ENCODE data around the gene MTIF3. TPM values are rescaled to one million over a fixed set of nuclear protein-coding genes. Genes with fewer than 3 reads are reported as not detected.

The MTIF3 gene
- polyA plus RNA-seq, 1 of the 3 experiments (the other 2 are of a cell fraction), result 29.5 TPM

DNA sequence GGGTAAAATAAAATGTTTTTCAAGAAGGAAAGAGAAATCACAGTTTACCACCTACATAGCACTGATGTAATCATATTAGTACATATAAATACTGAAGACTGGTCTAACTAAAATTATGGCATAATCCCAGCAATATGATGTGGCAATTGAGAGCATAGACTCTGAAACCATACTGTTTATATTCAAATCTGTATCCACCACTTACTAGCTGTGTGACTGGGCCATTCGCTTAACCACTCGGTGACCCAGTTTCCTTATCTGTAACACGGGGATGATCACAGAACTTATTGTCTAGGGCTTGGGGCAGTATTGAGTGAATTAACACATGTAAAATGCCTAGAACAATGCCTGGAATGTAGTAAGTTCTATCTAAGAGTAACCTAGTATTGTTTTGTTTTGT lies 39.0 kb downstream of the MTIF3 start:
- Histone ChIP-seq H3K36me3 (replicated peaks in 1 of 2; ENCODE audit: control insufficient read depth in 1 of 2, insufficient read depth in 2 of 2, low read length in 1 of 2) (no peaks in the 10 kb centered on the region), H3K27me3 (ENCODE audit: insufficient read depth) (peaks cover 66% of the 10 kb centered on the region)
- WGBS (ENCODE audit: low lambda C conversion rate), result 27% methylated on average over 3 of the region's 3 CpGs

DNA sequence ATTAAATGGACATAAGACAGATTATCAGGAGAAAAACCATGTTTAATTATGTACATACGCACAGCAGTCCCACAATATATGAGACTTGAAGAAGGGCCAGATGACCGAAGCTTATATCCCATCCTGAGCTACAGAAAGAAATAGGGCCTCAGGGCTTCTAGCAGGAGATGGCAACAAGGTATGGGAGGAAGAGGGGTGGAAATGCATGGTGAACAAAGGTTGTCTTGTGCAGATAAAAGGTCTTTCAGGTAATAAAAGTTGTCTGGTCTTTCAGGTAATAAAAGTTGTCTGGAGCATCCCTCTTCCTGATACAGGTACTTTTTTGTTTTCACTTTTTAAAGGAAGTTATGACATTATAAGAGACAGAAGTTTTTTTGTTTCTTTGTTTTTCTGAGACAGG lies 41.4 kb downstream of the MTIF3 start:
- WGBS (ENCODE audit: low lambda C conversion rate), result 4% methylated on average over 2 of the region's 2 CpGs
- Histone ChIP-seq H3K36me3 (replicated peaks in 1 of 2; ENCODE audit: control insufficient read depth in 1 of 2, insufficient read depth in 2 of 2, low read length in 1 of 2) (no peaks in the 10 kb centered on the region), H3K4me2 (no peak overlapping the region), H3K27ac (ENCODE audit: low read depth in 2 of 2, low read length in 1 of 2) (no peak overlapping the region), H3K9me2 (no peaks in the 10 kb centered on the region), H3K4me3 (ENCODE audit: low read depth in 2 of 2, low read length in 1 of 2) (no peak overlapping the region), H4K20me1 (ENCODE audit: insufficient read depth) (no peaks in the 10 kb centered on the region), H3K27me3 (ENCODE audit: insufficient read depth) (peaks cover 50% of the 10 kb centered on the region), H3F3A (replicated peaks; ENCODE audit: insufficient read depth) (no peaks in the 10 kb centered on the region), H2AFZ (ENCODE audit: low read depth) (no peak overlapping the region), H3K79me2 (ENCODE audit: insufficient read depth) (no peaks in the 10 kb centered on the region), H3K9ac (no peak overlapping the region), H3K4me1 (ENCODE audit: control insufficient read depth in 1 of 2, insufficient read depth in 2 of 2, low read depth in 1 of 2, low read length in 1 of 2) (no peaks in the 10 kb centered on the region; a peak in 1 of 4 replicates), H3K9me3 (no peaks in the 10 kb centered on the region)
- ChIA-PET POLR2A (no interaction called here), CTCF (interaction anchor here (2.3 kb wide), 2 partner anchors 47 to 417 kb away, joined by 9 to 17 read pairs; no protein-coding TSS in a partner anchor)
- no peak for DNase-seq
- TF ChIP-seq NRF1 (IDR thresholded peaks at IDR 0.05; ENCODE audit: low read depth, low read length) (no peak), SIN3A (IDR thresholded peaks at IDR 0.05; ENCODE audit: borderline replicate concordance, low read depth, low read length) (no peak), MXI1 (IDR thresholded peaks at IDR 0.05; ENCODE audit: low read depth, low read length) (no peak), RAD21 (IDR thresholded peaks at IDR 0.05; ENCODE audit: low read length) (no peak), FOXM1 (IDR thresholded peaks at IDR 0.05; ENCODE audit: low read depth) (no peak), ELF1 (IDR thresholded peaks at IDR 0.05) (no peak), MEF2A (IDR thresholded peaks at IDR 0.05; ENCODE audit: borderline replicate concordance, low read depth) (no peak), EP300 (IDR thresholded peaks at IDR 0.05; ENCODE audit: borderline replicate concordance in 1 of 2, low read depth in 1 of 2, low read length in 1 of 2) (no peak), SMC3 (IDR thresholded peaks at IDR 0.05; ENCODE audit: low read depth, low read length) (no peak), POLR2AphosphoS5 (IDR thresholded peaks at IDR 0.05; ENCODE audit: low read depth, low read length) (no peak), TCF12 (IDR thresholded peaks at IDR 0.05) (no peak), CHD2 (IDR thresholded peaks at IDR 0.05; ENCODE audit: low read length, partially characterized antibody) (no peak)
- TF ChIP-seq, protein P1, sequence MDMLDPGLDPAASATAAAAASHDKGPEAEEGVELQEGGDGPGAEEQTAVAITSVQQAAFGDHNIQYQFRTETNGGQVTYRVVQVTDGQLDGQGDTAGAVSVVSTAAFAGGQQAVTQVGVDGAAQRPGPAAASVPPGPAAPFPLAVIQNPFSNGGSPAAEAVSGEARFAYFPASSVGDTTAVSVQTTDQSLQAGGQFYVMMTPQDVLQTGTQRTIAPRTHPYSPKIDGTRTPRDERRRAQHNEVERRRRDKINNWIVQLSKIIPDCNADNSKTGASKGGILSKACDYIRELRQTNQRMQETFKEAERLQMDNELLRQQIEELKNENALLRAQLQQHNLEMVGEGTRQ (IDR thresholded peaks at IDR 0.05; ENCODE audit: borderline replicate concordance, low read depth, low read length), result no peak
- TF ChIP-seq, protein P2, sequence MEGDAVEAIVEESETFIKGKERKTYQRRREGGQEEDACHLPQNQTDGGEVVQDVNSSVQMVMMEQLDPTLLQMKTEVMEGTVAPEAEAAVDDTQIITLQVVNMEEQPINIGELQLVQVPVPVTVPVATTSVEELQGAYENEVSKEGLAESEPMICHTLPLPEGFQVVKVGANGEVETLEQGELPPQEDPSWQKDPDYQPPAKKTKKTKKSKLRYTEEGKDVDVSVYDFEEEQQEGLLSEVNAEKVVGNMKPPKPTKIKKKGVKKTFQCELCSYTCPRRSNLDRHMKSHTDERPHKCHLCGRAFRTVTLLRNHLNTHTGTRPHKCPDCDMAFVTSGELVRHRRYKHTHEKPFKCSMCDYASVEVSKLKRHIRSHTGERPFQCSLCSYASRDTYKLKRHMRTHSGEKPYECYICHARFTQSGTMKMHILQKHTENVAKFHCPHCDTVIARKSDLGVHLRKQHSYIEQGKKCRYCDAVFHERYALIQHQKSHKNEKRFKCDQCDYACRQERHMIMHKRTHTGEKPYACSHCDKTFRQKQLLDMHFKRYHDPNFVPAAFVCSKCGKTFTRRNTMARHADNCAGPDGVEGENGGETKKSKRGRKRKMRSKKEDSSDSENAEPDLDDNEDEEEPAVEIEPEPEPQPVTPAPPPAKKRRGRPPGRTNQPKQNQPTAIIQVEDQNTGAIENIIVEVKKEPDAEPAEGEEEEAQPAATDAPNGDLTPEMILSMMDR (IDR thresholded peaks at IDR 0.05), result no peak

More for the DNA sequence above, 39.0 kb downstream of the MTIF3 start:
- H3K4me3 ChIP-seq (ENCODE audit: low read depth in 2 of 2, low read length in 1 of 2), result no peak overlapping the region
- no peak for DNase-seq
- no peak overlapping the region for H3K9ac ChIP-seq
- no peaks in the 10 kb centered on the region for H3F3A ChIP-seq (replicated peaks; ENCODE audit: insufficient read depth)
- no peaks in the 10 kb centered on the region for H3K79me2 ChIP-seq (ENCODE audit: insufficient read depth)
- no peaks in the 10 kb centered on the region for H4K20me1 ChIP-seq (ENCODE audit: insufficient read depth)
- H3K4me1 ChIP-seq (ENCODE audit: control insufficient read depth in 1 of 2, insufficient read depth in 2 of 2, low read depth in 1 of 2, low read length in 1 of 2), result no peaks in the 10 kb centered on the region; a peak in 1 of 4 replicates
- ChIA-PET POLR2A (no interaction called here), CTCF (interaction anchor here (0.9 to 2.3 kb wide), 3 partner anchors 13 to 415 kb away, joined by 4 to 17 read pairs (median 9); partner anchors contain the start of gene GTF3A)
- H3K27ac ChIP-seq (ENCODE audit: low read depth in 2 of 2, low read length in 1 of 2), result no peak overlapping the region
- H2AFZ ChIP-seq (ENCODE audit: low read depth), result no peak overlapping the region
- TF ChIP-seq YY1 (IDR thresholded peaks at IDR 0.05; ENCODE audit: low read depth) (no peak), NRF1 (IDR thresholded peaks at IDR 0.05; ENCODE audit: low read depth, low read length) (no peak), TAF1 (IDR thresholded peaks at IDR 0.05; ENCODE audit: borderline replicate concordance, low read depth, low read length) (no peak), POLR2AphosphoS5 (IDR thresholded peaks at IDR 0.05; ENCODE audit: low read depth, low read length) (no peak), FOXJ3 (CRISPR knock-in tag; IDR thresholded peaks at IDR 0.05) (no peak), EZH2phosphoT487 (IDR thresholded peaks at IDR 0.05; ENCODE audit: borderline replicate concordance, low read depth) (no peak), CHD2 (IDR thresholded peaks at IDR 0.05; ENCODE audit: low read length, partially characterized antibody) (no peak), SMC3 (IDR thresholded peaks at IDR 0.05; ENCODE audit: low read depth, low read length) (no peak), TEAD4 (IDR thresholded peaks at IDR 0.05; ENCODE audit: borderline replicate concordance, insufficient read depth) (no peak)
- TF ChIP-seq, protein P2 (IDR thresholded peaks at IDR 0.05), result no peak
- TF ChIP-seq, protein P3, sequence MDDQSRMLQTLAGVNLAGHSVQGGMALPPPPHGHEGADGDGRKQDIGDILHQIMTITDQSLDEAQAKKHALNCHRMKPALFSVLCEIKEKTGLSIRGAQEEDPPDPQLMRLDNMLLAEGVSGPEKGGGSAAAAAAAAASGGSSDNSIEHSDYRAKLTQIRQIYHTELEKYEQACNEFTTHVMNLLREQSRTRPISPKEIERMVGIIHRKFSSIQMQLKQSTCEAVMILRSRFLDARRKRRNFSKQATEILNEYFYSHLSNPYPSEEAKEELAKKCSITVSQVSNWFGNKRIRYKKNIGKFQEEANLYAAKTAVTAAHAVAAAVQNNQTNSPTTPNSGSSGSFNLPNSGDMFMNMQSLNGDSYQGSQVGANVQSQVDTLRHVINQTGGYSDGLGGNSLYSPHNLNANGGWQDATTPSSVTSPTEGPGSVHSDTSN (IDR thresholded peaks at IDR 0.05), result no peak
- TF ChIP-seq, protein P4, sequence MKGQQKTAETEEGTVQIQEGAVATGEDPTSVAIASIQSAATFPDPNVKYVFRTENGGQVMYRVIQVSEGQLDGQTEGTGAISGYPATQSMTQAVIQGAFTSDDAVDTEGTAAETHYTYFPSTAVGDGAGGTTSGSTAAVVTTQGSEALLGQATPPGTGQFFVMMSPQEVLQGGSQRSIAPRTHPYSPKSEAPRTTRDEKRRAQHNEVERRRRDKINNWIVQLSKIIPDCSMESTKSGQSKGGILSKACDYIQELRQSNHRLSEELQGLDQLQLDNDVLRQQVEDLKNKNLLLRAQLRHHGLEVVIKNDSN (IDR thresholded peaks at IDR 0.05; ENCODE audit: borderline replicate concordance, low read depth), result no peak
- no peak overlapping the region for H3K4me2 ChIP-seq
- no peaks in the 10 kb centered on the region for H3K9me3 ChIP-seq
- no peaks in the 10 kb centered on the region for H3K9me2 ChIP-seq
